Activated T-helper 1 cell treated with anti-CD3 and anti-CD28 coated beads, Interleukin-12 subunit alpha, Interleukin-12 subunit beta, Interleukin-2, Interleukin-4 antibody, amounts not matched to agents 30 ng/mL and 10 ng/mL and 1 ng/mL, durations not matched to agents 14 hours and 24 hours and 36 hours (primary cell): ENCODE measurements around the gene RBM44. TPM values are rescaled to one million over a fixed set of nuclear protein-coding genes. Genes with fewer than 3 reads are reported as not detected.

ENCODE experiments used
- DNase-seq: peaks from one replicate; pipeline ENCODE4 v3.0.0; 2021; ENCODE audit warnings: low spot score
- H3K27ac Mint-ChIP-seq: one replicate; pipeline ENCODE4 v1.8.0; 2021; ENCODE audit warnings: mild to moderate bottlenecking, mixed read lengths
- H3K27me3 Mint-ChIP-seq: one replicate; pipeline ENCODE4 v1.8.0; 2022; ENCODE audit warnings: mild to moderate bottlenecking, moderate library complexity, mixed read lengths; ENCODE audit not compliant: insufficient read depth
- H3K36me3 Mint-ChIP-seq: one replicate; pipeline ENCODE4 v1.8.0; 2021; ENCODE audit warnings: low read depth, mixed read lengths
- H3K4me1 Mint-ChIP-seq: one replicate; pipeline ENCODE4 v1.8.0; 2021; ENCODE audit warnings: low read depth, mixed read lengths
- H3K4me3 Mint-ChIP-seq: one replicate; pipeline ENCODE4 v1.8.0; 2021; ENCODE audit warnings: mild to moderate bottlenecking, moderate library complexity, mixed read lengths
- H3K9me3 Mint-ChIP-seq: one replicate; pipeline ENCODE4 v1.8.0; 2021; ENCODE audit warnings: mixed read lengths
- intact Hi-C: fragments of 100-400 bp; cut with micrococcal nuclease; formaldehyde crosslinking; loops from one replicate; pipeline ENCODE4 v1.15.1; 2024
- total RNA-seq: library from RNA; stranded (reverse); gene quantifications from 2 replicates; pipeline ENCODE4 v1.2.3, GENCODE V29; 2022

The RBM44 gene
- total RNA-seq, 1 donor from 2014 or later = 1.1 TPM

- no peak for DNase-seq
- H3K27ac Mint-ChIP-seq = no peak overlapping the region
Measured at GRCh38 chr2:237872178-237872887, 73.8 kb downstream of the RBM44 start.

GRCh38 chr2:237873421-237873831 lies 74.8 kb downstream of the RBM44 start:
- DNase-seq = no peak
- no peak overlapping the region for H3K4me3 Mint-ChIP-seq
- H3K36me3 Mint-ChIP-seq = peaks cover 5% of the 10 kb centered on the region
- H3K27me3 Mint-ChIP-seq = peaks cover 19% of the 10 kb centered on the region
- H3K4me1 Mint-ChIP-seq = peaks cover 39% of the 10 kb centered on the region
- H3K9me3 Mint-ChIP-seq = no peaks in the 10 kb centered on the region
- intact Hi-C loops = no loop called here
- no peak overlapping the region for H3K27ac Mint-ChIP-seq

More at GRCh38 chr2:237872178-237872887, 73.8 kb downstream of the RBM44 start:
- no peak overlapping the region for H3K4me3 Mint-ChIP-seq
- intact Hi-C loops = no loop called here
- H3K4me1 Mint-ChIP-seq = peaks cover 40% of the 10 kb centered on the region
- H3K36me3 Mint-ChIP-seq = peaks cover 5% of the 10 kb centered on the region
- H3K27me3 Mint-ChIP-seq = peaks cover 25% of the 10 kb centered on the region
- no peaks in the 10 kb centered on the region for H3K9me3 Mint-ChIP-seq

- no peak for DNase-seq
Measured at GRCh38 chr2:237873897-237874551, 75.4 kb downstream of the RBM44 start.

GRCh38 chr2:237874585-237875161 lies 76.1 kb downstream of the RBM44 start:
- intact Hi-C loops = no loop called here
- no peak overlapping the region for H3K27ac Mint-ChIP-seq
- peaks cover 26% of the 10 kb centered on the region for H3K4me1 Mint-ChIP-seq
- no peak for DNase-seq
- H3K4me3 Mint-ChIP-seq = no peak overlapping the region
- peaks cover 7% of the 10 kb centered on the region for H3K27me3 Mint-ChIP-seq
- H3K9me3 Mint-ChIP-seq = no peaks in the 10 kb centered on the region
- peaks cover 1% of the 10 kb centered on the region for H3K36me3 Mint-ChIP-seq

More at GRCh38 chr2:237873897-237874551, 75.4 kb downstream of the RBM44 start:
- no peak overlapping the region for H3K27ac Mint-ChIP-seq
- peaks cover 33% of the 10 kb centered on the region for H3K4me1 Mint-ChIP-seq
- intact Hi-C loops = no loop called here
- H3K36me3 Mint-ChIP-seq = peaks cover 5% of the 10 kb centered on the region
- no peak overlapping the region for H3K4me3 Mint-ChIP-seq
- H3K27me3 Mint-ChIP-seq = peaks cover 13% of the 10 kb centered on the region
- no peaks in the 10 kb centered on the region for H3K9me3 Mint-ChIP-seq

- Mint-ChIP-seq H3K4me1 (peaks cover 22% of the 10 kb centered on the region), H3K9me3 (no peaks in the 10 kb centered on the region), H3K27me3 (peaks cover 3% of the 10 kb centered on the region), H3K36me3 (peaks cover 1% of the 10 kb centered on the region), H3K4me3 (no peak overlapping the region), H3K27ac (no peak overlapping the region)
- intact Hi-C loops = no loop called here
- DNase-seq = no peak
Measured at GRCh38 chr2:237875256-237876060, 76.9 kb downstream of the RBM44 start.

GRCh38 chr2:237876061-237876526 lies 77.5 kb downstream of the RBM44 start:
- Mint-ChIP-seq H3K4me1 (peaks cover 16% of the 10 kb centered on the region), H3K9me3 (no peaks in the 10 kb centered on the region), H3K4me3 (no peak overlapping the region), H3K27me3 (no peaks in the 10 kb centered on the region), H3K36me3 (peaks cover 1% of the 10 kb centered on the region), H3K27ac (no peak overlapping the region)
- no peak for DNase-seq
- intact Hi-C loops = no loop called here

- H3K27me3 Mint-ChIP-seq = no peaks in the 10 kb centered on the region
- no peak overlapping the region for H3K4me3 Mint-ChIP-seq
- no peak for DNase-seq
- no peak overlapping the region for H3K27ac Mint-ChIP-seq
- H3K36me3 Mint-ChIP-seq = peaks cover 1% of the 10 kb centered on the region
- peaks cover 11% of the 10 kb centered on the region for H3K4me1 Mint-ChIP-seq
- no peaks in the 10 kb centered on the region for H3K9me3 Mint-ChIP-seq
- intact Hi-C loops = no loop called here
Measured at GRCh38 chr2:237876532-237876931, 78.0 kb downstream of the RBM44 start.

GRCh38 chr2:237876951-237877491 lies 78.4 kb downstream of the RBM44 start:
- Mint-ChIP-seq H3K36me3 (peaks cover 2% of the 10 kb centered on the region), H3K4me3 (no peak overlapping the region), H3K27ac (no peak overlapping the region), H3K4me1 (peaks cover 8% of the 10 kb centered on the region), H3K27me3 (no peaks in the 10 kb centered on the region), H3K9me3 (no peaks in the 10 kb centered on the region)
- DNase-seq = no peak
- intact Hi-C loops = no loop called here

GRCh38 chr2:237877576-237878307 lies 79.2 kb downstream of the RBM44 start:
- no peaks in the 10 kb centered on the region for H3K27me3 Mint-ChIP-seq
- no peak for DNase-seq
- H3K4me1 Mint-ChIP-seq = peaks cover 8% of the 10 kb centered on the region
- H3K9me3 Mint-ChIP-seq = no peaks in the 10 kb centered on the region
- peaks cover 4% of the 10 kb centered on the region for H3K36me3 Mint-ChIP-seq
- no peak overlapping the region for H3K27ac Mint-ChIP-seq
- intact Hi-C loops = no loop called here
- no peak overlapping the region for H3K4me3 Mint-ChIP-seq

GRCh38 chr2:237878321-237879057 lies 79.9 kb downstream of the RBM44 start:
- no peaks in the 10 kb centered on the region for H3K27me3 Mint-ChIP-seq
- intact Hi-C loops = no loop called here
- no peak overlapping the region for H3K4me3 Mint-ChIP-seq
- no peaks in the 10 kb centered on the region for H3K9me3 Mint-ChIP-seq
- H3K4me1 Mint-ChIP-seq = peaks cover 5% of the 10 kb centered on the region
- no peak for DNase-seq
- H3K36me3 Mint-ChIP-seq = peaks cover 3% of the 10 kb centered on the region
- no peak overlapping the region for H3K27ac Mint-ChIP-seq

GRCh38 chr2:237879058-237879430 lies 80.5 kb downstream of the RBM44 start:
- DNase-seq = no peak
- H3K4me3 Mint-ChIP-seq = no peak overlapping the region
- H3K27me3 Mint-ChIP-seq = no peaks in the 10 kb centered on the region
- no peak overlapping the region for H3K27ac Mint-ChIP-seq
- intact Hi-C loops = no loop called here
- no peaks in the 10 kb centered on the region for H3K4me1 Mint-ChIP-seq
- H3K36me3 Mint-ChIP-seq = peaks cover 5% of the 10 kb centered on the region
- no peaks in the 10 kb centered on the region for H3K9me3 Mint-ChIP-seq
